HG03139 (cell line): Measurements from ENCODE around the gene RPIA.
"Not testable (repeated sequence)": the region's sequence is repeated elsewhere in the genome, so short reads cannot be mapped to it uniquely, and the experiment has no call there.

Source experiments
- ATAC-seq: cut with Tn5 transposase; IDR thresholded peaks from one replicate; pipeline ENCODE4 v1.9.1; 2021; ENCODE audit not compliant: unreplicated experiment

RPIA gene

GRCh38 chr2:88733155-88733902 lies 41.9 kb downstream of the RPIA start:
- no peak for ATAC-seq

GRCh38 chr2:88735133-88735532 lies 43.7 kb downstream of the RPIA start:
- ATAC-seq, result no peak

GRCh38 chr2:88735853-88736252 lies 44.4 kb downstream of the RPIA start:
- no peak for ATAC-seq

- no peak for ATAC-seq
These were observed 45.0 kb downstream of the RPIA start for GRCh38 chr2:88736437-88736836.

GRCh38 chr2:88737385-88737784 lies 45.9 kb downstream of the RPIA start:
- ATAC-seq, result no peak

- ATAC-seq, result no peak
These were observed 46.8 kb downstream of the RPIA start for GRCh38 chr2:88738271-88738670.

GRCh38 chr2:88739985-88740600 lies 48.6 kb downstream of the RPIA start:
- no peak for ATAC-seq

- no peak for ATAC-seq
These were observed 55.5 kb downstream of the RPIA start for GRCh38 chr2:88746929-88747490.

- ATAC-seq, result no peak
These were observed 56.5 kb downstream of the RPIA start for GRCh38 chr2:88747990-88748389.

- no peak for ATAC-seq
These were observed 60.3 kb downstream of the RPIA start for GRCh38 chr2:88751768-88752167.

GRCh38 chr2:88753833-88754584 lies 62.5 kb downstream of the RPIA start:
- ATAC-seq, result peak; percentile 86

GRCh38 chr2:88754585-88755320 lies 63.3 kb downstream of the RPIA start:
- no peak for ATAC-seq

GRCh38 chr2:88755836-88756235 lies 64.4 kb downstream of the RPIA start:
- no peak for ATAC-seq

- ATAC-seq, result no peak
These were observed 65.6 kb downstream of the RPIA start for GRCh38 chr2:88757025-88757424.

GRCh38 chr2:88758702-88759101 lies 67.2 kb downstream of the RPIA start:
- not testable (repeated sequence) for ATAC-seq

GRCh38 chr2:88760819-88761598 lies 69.5 kb downstream of the RPIA start:
- no peak for ATAC-seq

- no peak for ATAC-seq
These were observed 72.8 kb downstream of the RPIA start for GRCh38 chr2:88764141-88764849.

- no peak for ATAC-seq
These were observed 73.3 kb downstream of the RPIA start for GRCh38 chr2:88764850-88765153.

- ATAC-seq, result no peak
These were observed 73.8 kb downstream of the RPIA start for GRCh38 chr2:88765154-88765888.
